Body of pancreas (tissue), 4 donors: ENCODE data around the gene PREX1.

ENCODE experiments used
- CTCF ChIP-seq, 7 experiments: fragments of 450-650 bp in 4 of 7; fragments of 200-600 bp in 3 of 7; sonication (generic) in 3 of 7; IDR thresholded peaks; one replicate each; pipeline ENCODE4 v1.5.1; 2016 to 2019; ENCODE audit warnings: antibody characterized with exemption in 7 of 7
- POLR2A ChIP-seq, 3 donors: fragments of 450-650 bp; IDR thresholded peaks; one replicate each; pipeline ENCODE4 v1.6.1; 2016; ENCODE audit warnings: antibody characterized with exemption in 3 of 3, mild to moderate bottlenecking in 2 of 3

- TF ChIP-seq POLR2A (IDR thresholded peaks at IDR 0.05) (no peak), CTCF (IDR thresholded peaks at IDR 0.05) (no peak)
These were observed 14.4 kb downstream of the PREX1 start for GRCh38 chr20:48813446-48813747.
